Measurements from ENCODE around the gene TXNRD1.
A peak's percentile ranks its signal among the peaks of the same experiment; 100 is the strongest.
"Not testable (repeated sequence)": the region's sequence is repeated elsewhere in the genome, so short reads cannot be mapped to it uniquely, and the experiment has no call there.

Gene TXNRD1

DNA sequence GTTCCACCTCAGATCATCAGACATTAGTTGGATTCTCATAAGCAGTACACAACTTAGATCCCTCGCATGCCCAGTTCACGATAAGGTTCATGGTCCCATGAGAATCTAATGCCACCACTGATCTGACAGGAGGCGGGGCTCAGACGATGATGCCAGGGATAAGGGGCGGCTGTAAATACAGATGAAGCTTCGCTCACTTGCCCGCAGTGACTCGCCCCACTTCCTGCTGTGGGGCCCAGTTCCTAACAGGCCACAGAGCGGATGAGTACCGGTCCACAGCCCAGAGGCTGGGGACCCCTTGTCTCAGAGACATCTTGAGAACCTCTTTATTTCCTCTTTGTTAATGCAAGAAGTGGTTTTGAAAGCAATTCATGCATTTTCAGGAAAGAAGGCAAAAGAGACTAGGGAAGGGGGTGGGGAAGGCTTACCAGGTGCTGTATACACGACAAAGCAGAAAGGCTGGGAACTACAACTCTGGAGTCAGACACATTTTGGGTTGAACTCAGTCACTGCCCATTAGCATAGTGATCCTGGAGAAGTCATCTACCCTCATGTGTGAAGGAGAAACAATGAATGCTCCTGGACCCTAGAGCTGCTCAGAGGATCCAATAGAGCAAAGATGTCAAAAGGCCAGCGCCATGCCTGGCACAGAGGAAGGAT lies 156.6 kb downstream of the TXNRD1 start:
- DNase-seq (ENCODE audit: low spot score): no peak

DNA sequence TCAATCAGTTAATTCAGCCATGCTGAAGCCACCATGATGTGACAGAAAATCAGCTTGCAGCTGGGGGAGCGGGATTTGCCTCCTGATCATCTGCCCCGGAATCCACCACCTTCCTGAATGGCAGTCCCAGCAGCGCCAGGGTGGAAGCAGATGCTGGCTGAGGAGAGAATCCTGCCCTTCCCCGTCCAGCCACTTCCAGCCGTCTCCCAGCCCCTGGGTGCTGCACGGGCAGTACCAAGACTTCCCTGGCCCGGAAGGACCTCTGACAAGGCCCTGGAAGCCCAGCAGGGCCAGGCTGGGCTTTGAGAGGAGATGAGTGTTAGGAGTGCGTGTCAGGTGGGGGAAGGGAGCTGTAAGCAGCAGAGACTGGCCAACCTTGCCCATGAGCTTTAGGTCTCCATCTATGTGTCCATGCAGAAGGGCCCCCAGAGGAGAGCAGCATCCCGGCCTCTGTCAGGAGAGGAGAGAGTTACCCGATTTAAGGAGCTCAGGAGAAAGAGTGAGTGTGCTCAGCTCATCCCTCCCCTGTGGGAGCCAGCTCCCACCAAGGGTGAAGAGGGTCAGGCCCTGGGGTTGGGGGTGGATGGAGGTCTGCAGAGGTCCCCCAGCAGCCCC lies 157.2 kb downstream of the TXNRD1 start:
- no peak for DNase-seq (ENCODE audit: low spot score)

DNA sequence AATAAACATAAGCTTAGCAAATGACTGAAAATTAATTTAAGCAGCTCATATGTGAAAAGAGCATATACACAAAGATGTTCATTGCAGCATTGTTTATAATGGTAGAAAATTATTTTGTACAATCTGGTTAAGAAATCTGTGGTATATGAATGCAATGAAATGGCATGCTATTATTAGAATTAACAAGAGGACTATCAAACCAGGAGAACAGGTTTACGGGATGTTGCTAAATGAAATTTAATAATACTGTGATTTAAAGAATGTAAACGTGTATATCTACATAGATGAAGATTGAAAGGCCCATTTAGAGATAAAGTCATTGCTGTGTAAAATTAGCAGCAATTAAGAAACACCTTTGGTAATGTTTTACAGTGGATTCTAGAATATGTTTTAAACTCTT lies 158.5 kb downstream of the TXNRD1 start:
- no peak for DNase-seq (ENCODE audit: low spot score)

DNA sequence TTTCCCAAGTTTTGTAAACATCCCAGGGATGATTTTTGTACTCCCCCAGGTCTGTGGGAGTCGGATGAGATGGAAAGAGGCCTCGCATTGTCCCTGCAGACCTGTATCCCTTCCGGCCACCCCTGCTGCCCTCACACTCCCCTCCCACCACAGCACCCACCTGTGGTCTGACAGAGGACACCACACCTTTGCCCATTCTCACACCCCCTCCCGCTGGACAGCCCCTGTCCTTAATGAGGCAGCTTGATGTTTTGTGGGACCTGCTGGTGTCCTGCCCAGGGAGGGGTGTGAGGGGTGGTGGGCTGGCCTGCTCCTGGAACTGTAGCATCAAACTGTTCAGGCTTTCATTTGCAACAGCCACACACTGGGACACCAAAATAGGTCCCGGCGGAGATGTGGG lies 159.2 kb downstream of the TXNRD1 start:
- DNase-seq (ENCODE audit: low spot score): no peak

DNA sequence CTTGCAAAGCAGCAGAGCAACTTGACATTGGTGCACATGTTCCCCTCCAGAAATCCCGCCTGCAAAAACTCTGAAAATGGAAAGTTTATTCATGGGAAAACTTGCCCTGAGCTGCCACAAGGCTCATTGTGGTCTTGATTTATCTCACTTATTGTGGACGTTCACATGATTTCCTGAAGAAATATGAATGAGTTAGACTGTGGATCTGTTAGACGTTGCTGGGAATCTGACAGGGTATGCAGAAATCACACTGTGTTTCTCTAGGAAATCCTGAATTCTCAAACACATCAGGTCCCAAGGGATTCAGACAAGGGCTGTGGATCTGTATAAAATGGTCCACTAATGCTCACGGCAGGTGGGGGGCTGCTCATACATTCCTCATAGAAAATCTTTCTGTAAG lies 160.2 kb downstream of the TXNRD1 start:
- DNase-seq (ENCODE audit: low spot score): no peak

DNA sequence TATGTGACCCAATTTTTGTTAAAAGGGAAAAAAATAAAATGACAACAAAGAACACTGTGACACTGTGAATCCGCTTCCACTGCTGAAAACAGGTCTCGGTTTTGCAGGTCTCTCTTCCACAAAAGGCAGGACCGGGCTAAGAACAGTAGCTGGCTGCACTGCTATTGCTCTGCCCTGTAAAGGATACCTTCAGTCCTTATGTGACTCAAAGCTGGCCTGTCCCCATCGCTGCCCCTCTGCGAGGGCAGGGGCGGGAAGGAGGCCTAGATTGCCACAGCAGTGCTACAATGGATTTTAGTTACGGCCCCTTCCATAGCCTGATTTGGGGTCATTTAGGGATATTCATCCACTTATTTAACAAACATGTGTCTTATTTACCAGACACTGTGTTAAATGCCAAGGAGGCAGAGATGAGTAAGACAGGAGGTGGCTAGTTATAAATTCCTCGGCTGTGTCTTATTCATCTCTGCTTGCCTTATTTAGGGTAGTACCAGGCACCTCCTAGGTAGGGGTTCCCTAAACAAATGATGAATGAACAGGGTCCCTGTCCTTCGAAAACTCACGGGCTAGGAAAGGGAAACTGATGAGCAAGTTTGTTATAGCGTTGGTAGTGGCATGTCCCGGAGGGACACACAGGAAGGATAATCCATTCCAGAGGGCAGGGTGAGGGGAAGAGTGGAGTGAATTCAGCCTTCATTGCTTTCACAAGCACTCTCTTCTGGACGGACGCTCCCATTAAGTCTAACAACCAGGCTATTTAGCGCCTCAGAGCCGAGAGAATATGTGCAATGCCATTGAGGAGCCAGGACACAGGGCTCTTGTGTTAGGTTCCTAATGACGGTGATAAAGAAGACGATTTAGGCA lies 161.3 kb downstream of the TXNRD1 start:
- peak; percentile 55 for DNase-seq (ENCODE audit: low spot score)

DNA sequence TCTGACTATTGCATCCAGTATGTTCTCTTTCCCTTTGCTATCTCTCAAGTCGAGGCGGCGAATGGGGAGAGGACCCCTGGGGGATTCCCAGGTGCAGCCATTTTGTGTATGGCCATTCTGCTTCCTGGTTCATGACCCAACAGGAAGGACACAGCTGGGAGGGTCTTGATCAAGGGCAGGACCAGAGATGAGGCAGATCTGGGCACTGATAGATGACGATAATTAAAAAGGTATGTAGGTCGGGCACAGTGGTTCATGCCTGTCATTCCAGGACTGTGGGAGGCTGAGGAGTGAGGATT lies 161.9 kb downstream of the TXNRD1 start:
- no peak for DNase-seq (ENCODE audit: low spot score)

DNA sequence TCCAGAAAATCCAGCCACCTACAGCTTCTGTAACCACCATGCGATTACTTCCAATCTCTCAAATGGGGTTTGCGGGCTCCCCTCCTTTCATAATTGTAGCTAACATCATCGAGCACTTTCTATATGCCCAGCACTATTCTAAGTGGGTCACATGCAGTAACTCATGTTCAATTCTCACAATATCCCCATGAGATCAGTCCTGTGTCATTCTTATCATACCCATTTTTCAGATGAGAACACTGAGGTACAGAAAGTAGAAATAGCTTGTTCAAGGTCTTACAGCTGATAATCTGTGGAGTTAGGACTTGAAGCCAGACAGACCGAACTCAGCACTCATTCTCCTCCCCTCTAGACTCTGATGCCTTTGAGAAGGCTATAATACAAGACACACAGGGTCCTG lies 162.8 kb downstream of the TXNRD1 start:
- no peak for DNase-seq (ENCODE audit: low spot score)

DNA sequence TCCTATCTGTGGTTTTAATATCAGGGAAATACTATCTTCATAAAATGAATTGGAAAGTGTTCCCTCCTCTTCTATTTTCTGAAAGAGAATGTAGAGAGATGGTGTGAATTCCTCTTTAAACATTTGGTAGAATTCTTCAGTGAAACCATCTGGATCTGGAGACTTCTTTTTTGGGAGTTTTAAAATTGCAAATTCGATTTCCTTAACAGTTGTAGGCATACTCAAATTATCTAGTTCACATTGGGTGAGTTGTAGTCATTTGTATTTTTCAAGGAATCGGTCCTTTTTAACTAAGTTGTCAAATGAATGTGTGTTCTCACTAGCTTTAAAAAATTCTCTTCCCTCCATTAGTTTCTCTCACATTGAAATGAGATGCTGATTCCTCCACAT lies 165.8 kb downstream of the TXNRD1 start:
- DNase-seq (ENCODE audit: low spot score): no peak

DNA sequence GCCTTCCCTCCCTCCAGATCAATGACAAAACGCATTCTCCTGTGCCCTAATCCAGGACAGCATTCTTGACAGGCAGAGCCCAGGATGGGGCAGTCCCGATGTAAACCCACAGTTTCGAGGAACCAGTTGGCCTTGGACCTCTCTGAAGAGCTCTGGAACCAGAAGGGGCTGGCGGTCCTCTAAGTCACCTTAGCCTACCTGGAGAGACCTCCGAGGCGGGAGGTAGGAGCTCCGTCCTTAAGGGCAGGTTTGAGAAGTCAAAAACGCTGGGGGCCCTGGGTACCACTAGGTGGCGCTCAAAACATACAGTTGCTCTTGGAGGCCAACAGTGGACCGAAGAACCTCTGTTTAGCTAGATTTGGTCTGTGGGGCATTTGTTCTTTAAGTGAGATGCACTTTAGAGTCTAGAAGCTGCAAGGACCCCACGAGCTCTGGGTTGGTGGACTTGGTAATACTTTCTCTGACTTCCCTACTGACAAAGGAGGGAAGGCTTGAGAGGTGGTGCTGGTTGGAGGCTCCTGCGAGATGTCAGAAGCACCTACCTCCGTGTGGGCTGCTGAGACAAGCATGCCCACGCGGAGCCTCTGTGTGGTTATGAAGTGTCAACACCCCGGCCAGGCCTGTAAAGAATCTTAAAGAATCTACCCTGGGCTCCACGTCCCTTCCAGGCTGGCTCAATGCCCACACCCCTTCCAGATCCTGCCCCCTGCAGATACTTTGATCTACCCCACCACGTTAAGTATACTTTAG lies 166.3 kb downstream of the TXNRD1 start:
- DNase-seq (ENCODE audit: low spot score): peak; percentile 82

DNA sequence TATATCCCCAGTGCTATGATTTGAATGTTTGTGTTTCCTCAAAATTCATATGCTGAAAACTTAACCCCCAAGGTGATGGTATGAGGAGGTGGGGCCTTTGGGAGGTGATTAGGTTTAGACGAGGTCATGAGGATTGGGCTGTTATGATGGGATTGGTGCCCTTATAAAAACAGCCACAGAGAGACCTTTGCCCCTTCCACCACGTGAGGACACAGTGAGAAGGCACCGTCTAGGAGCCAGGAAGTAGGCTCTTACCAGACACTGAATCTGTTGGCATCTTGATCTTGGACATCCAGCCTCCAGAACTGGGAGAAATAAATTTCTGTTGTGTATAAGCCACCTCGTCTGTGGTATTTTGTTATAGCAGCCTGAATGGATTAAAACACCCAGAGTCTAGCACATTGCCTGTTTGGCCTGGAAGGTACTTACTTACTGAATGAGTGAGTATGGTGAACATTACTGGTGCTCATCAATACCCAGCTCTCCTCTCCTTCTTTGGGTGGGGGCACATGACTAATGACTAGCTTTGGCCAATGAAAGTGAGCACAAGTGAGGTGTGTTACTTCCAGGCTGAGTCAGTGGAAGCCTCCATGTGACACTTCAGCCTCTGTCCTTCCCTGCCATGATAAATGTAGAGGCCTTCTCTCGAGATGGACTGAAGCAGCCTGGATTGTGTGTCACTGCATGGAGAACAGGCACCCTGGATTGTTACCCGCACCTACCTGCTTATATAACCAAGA lies 168.7 kb downstream of the TXNRD1 start:
- no peak for DNase-seq (ENCODE audit: low spot score)

DNA sequence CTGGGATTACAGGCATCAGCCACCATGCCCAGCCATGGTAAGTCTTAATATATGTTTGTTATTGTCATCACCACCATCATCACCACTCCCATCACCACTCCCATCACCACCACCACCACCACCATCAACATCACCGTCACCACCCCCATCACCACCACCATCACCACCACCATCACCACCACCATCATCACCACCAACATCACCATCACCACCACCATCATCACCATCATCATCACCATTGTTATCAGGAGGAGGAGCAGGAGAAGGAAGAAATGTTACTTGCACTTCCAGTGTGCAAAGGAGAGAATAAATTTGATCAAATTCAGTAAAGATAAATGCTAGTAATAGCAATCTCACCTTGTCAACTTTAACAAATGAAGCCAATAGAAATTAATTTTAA lies 169.9 kb downstream of the TXNRD1 start:
- no peak for DNase-seq (ENCODE audit: low spot score)

DNA sequence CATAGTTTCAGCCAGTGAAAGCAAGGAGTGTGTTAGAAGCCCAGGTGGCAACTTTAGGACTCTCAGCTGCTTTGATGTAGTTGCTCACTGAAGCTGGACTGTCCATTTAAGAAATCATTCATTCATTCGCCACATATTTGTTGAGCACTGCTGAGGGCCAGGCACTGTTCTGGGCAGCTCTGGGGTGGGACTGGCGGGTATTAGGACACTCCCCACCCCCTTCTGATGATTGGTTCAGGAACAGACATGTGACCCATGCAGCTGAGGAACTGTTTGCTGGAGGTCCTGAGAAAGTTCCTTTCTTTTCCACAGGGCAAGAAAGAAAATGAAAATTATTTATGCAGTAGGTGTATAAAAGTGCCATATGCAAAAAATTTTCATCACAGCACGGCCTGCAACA lies 170.9 kb downstream of the TXNRD1 start:
- no peak for DNase-seq (ENCODE audit: low spot score)

DNA sequence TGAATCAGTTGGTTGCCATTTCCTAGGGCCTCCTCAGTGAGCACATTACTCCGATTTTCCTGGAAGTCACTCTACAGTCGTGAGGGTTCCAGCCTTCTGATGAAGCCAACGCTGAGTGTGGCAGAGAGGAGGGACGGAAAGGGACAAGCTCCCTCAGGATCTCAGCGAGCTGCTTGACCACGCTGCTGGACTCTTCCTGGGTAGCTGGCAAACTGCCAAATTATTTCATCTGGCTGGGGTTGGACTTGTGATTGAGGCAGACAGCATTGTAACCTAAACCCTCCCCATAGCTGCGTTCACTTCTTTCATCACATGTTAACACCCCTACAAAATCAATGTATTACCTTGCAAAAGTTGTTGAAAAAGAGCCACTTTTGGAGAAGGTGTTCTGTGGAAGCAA lies 171.6 kb downstream of the TXNRD1 start:
- no peak for DNase-seq (ENCODE audit: low spot score)

DNA sequence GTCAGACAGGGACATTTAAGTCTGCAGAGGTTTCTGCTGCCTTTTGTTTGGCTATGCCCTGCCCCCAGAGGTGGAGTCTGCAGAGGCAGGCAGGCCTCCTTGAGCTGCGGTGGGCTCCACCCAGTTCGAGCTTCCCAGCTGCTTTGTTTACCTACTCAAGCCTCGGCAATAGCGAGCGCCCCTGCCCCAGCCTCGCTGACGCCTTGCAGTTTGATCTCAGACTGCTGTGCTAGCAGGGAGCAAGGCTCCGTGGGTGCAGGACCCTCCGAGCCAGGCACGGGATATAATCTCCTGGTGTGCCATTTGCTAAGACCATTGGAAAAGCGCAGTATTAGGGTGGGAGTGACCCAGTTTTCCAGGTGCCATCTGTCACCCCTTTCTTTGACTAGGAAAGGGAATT lies 178.5 kb downstream of the TXNRD1 start:
- not testable (repeated sequence) for DNase-seq (ENCODE audit: low spot score)

All from pons (tissue), 1 donor.